Breast epithelium (tissue), 4 donors: Measurements from ENCODE around the gene CACNA2D2. TPM values are rescaled to one million over a fixed set of nuclear protein-coding genes. Genes with fewer than 3 reads are reported as not detected.

ENCODE experiments used
- DNase-seq, 2 donors: peaks; one replicate each; pipeline ENCODE4 v3.0.0-alpha.2; 2019; ENCODE audit warnings: low spot score in 2 of 2
- H3K27ac ChIP-seq, 2 donors: fragments of 200-600 bp; sonication (generic) in 1 of 2; one replicate each; pipeline ENCODE4 v1.5.1; 2016 to 2019; ENCODE audit warnings: mild to moderate bottlenecking in 1 of 2
- H3K27me3 ChIP-seq, 2 donors: fragments of 200-600 bp; sonication (generic) in 1 of 2; one replicate each; pipeline versions ENCODE4 v1.5.1 to v1.6.0; 2017 to 2019; ENCODE audit warnings: control low read depth in 1 of 2, mild to moderate bottlenecking in 1 of 2
- H3K36me3 ChIP-seq: fragments of 200-600 bp; one replicate; pipeline ENCODE4 v1.5.1; 2019
- H3K4me1 ChIP-seq, 2 donors: fragments of 200-600 bp; sonication (generic); one replicate each; pipeline ENCODE4 v1.5.1; 2016 to 2019; ENCODE audit warnings: control low read depth in 1 of 2
- H3K4me3 ChIP-seq, 3 donors: fragments of 200-600 bp; sonication (generic); 1 replicate in 2 of 3; 2 replicates in 1 of 3; pipeline ENCODE4 v1.5.1; 2016 to 2019; ENCODE audit warnings: mild to moderate bottlenecking in 3 of 3, moderate library complexity in 2 of 3
- H3K9me3 ChIP-seq, 2 donors: fragments of 200-600 bp; sonication (generic) in 1 of 2; one replicate each; pipeline ENCODE4 v1.5.1; 2016 to 2019; ENCODE audit warnings: control low read depth in 1 of 2
- CTCF ChIP-seq, 3 donors: fragments of 450-650 bp; IDR thresholded peaks; one replicate each; pipeline ENCODE4 v1.5.1; 2016 to 2017; ENCODE audit warnings: antibody characterized with exemption in 3 of 3, mild to moderate bottlenecking in 3 of 3, moderate library complexity in 3 of 3
- POLR2A ChIP-seq: fragments of 450-650 bp; IDR thresholded peaks from one replicate; pipeline ENCODE4 v1.6.1; 2016; ENCODE audit warnings: antibody characterized with exemption, mild to moderate bottlenecking, moderate library complexity
- POLR2AphosphoS5 ChIP-seq, 3 donors: sonication (generic); formaldehyde crosslinking; IDR thresholded peaks; one replicate each; pipeline ENCODE4 v1.6.1; 2017; ENCODE audit warnings: antibody characterized with exemption in 3 of 3
- intact Hi-C: fragments of 100-400 bp; cut with DNase I; formaldehyde crosslinking; loops from one replicate; pipeline ENCODE4 v1.15.1; 2023; ENCODE audit warnings: low total_unique reads
- total RNA-seq, 3 donors: library from RNA; depleted of rRNA; stranded (reverse); fragments of >200 nt; gene quantifications; one replicate each; pipeline ENCODE4 v1.1.0, GENCODE V29; 2016

CACNA2D2 gene
- total RNA-seq, 3 donors from 2014 or later: 0.80 to 2.0 (median 1.5) TPM

GRCh38 chr3:50510325-50510724, 6.9 kb upstream of the CACNA2D2 start:
- Histone ChIP-seq H3K4me3 (no peak overlapping the region), H3K27ac (no peak overlapping the region), H3K36me3 (no peaks in the 10 kb centered on the region), H3K27me3 (no peaks in the 10 kb centered on the region), H3K4me1 (no peaks in the 10 kb centered on the region), H3K9me3 (no peaks in the 10 kb centered on the region)
- no peak for DNase-seq
- intact Hi-C loops: no loop called here
- TF ChIP-seq POLR2AphosphoS5 (IDR thresholded peaks at IDR 0.05) (no peak), CTCF (IDR thresholded peaks at IDR 0.05) (no peak), POLR2A (no peak)

GRCh38 chr3:50509715-50510114, 6.3 kb upstream of the CACNA2D2 start:
- TF ChIP-seq CTCF (IDR thresholded peaks at IDR 0.05): no peak
- TF ChIP-seq POLR2AphosphoS5 (IDR thresholded peaks at IDR 0.05): no peak
- TF ChIP-seq POLR2A: no peak
- no peak for DNase-seq
- H3K27ac ChIP-seq: no peak overlapping the region
- no peaks in the 10 kb centered on the region for H3K9me3 ChIP-seq
- intact Hi-C loops: no loop called here
- no peaks in the 10 kb centered on the region for H3K27me3 ChIP-seq
- H3K4me3 ChIP-seq: no peak overlapping the region
- no peaks in the 10 kb centered on the region for H3K4me1 ChIP-seq
- H3K36me3 ChIP-seq: no peaks in the 10 kb centered on the region

GRCh38 chr3:50508821-50509220, 5.4 kb upstream of the CACNA2D2 start:
- H3K4me1 ChIP-seq: peaks cover 0 to 2% of the 10 kb centered on the region in 2 donors
- H3K36me3 ChIP-seq: no peaks in the 10 kb centered on the region
- TF ChIP-seq POLR2A (no peak), CTCF (IDR thresholded peaks at IDR 0.05) (no peak), POLR2AphosphoS5 (IDR thresholded peaks at IDR 0.05) (no peak)
- intact Hi-C loops: no loop called here
- no peaks in the 10 kb centered on the region for H3K27me3 ChIP-seq
- no peak overlapping the region for H3K4me3 ChIP-seq
- H3K27ac ChIP-seq: no peak overlapping the region
- no peaks in the 10 kb centered on the region for H3K9me3 ChIP-seq
- DNase-seq: no peak

GRCh38 chr3:50506169-50506568, 2.7 kb upstream of the CACNA2D2 start:
- no peak overlapping the region for H3K4me3 ChIP-seq
- no peaks in the 10 kb centered on the region for H3K9me3 ChIP-seq
- no peak overlapping the region for H3K27ac ChIP-seq
- no peaks in the 10 kb centered on the region for H3K36me3 ChIP-seq
- peaks cover 4 to 7% of the 10 kb centered on the region in 2 donors for H3K4me1 ChIP-seq
- intact Hi-C loops: no loop called here
- no peak for DNase-seq
- TF ChIP-seq POLR2A (no peak), POLR2AphosphoS5 (IDR thresholded peaks at IDR 0.05) (no peak), CTCF (IDR thresholded peaks at IDR 0.05) (no peak)
- H3K27me3 ChIP-seq: no peaks in the 10 kb centered on the region

GRCh38 chr3:50504681-50505080, 1.2 kb upstream of the CACNA2D2 start:
- Histone ChIP-seq H3K27me3 (no peaks in the 10 kb centered on the region), H3K27ac (no peak overlapping the region), H3K9me3 (no peaks in the 10 kb centered on the region), H3K4me1 (peaks cover 4 to 7% of the 10 kb centered on the region in 2 donors), H3K36me3 (no peaks in the 10 kb centered on the region), H3K4me3 (no peak overlapping the region)
- TF ChIP-seq POLR2A: no peak
- no peak for TF ChIP-seq CTCF (IDR thresholded peaks at IDR 0.05)
- TF ChIP-seq POLR2AphosphoS5 (IDR thresholded peaks at IDR 0.05): no peak
- intact Hi-C loops: no loop called here
- DNase-seq: no peak
